ENCODE measurements around the gene CYP20A1.
A peak's percentile ranks its signal among the peaks of the same experiment; 100 is the strongest.
"Not testable (repeated sequence)": the region's sequence is repeated elsewhere in the genome, so short reads cannot be mapped to it uniquely, and the experiment has no call there.

CYP20A1 gene

GRCh38 chr2:203238704-203239526, at the start of gene CYP20A1:
Gene CYP20A1 (plus strand): TSS chr2:203239018. CDS start chr2:203239063, 45 bp downstream.
- peak; percentile 97 for DNase-seq

GRCh38 chr2:203190547-203190946, 48.3 kb upstream of the CYP20A1 start:
- not testable (repeated sequence) for DNase-seq

- not testable (repeated sequence) for DNase-seq
These were observed 47.8 kb upstream of the CYP20A1 start for GRCh38 chr2:203191026-203191425.

GRCh38 chr2:203191961-203192360, 46.9 kb upstream of the CYP20A1 start:
- DNase-seq = no peak

GRCh38 chr2:203195331-203196036, 43.3 kb upstream of the CYP20A1 start:
- no peak for DNase-seq

GRCh38 chr2:203200866-203201265, 38.0 kb upstream of the CYP20A1 start:
- DNase-seq = no peak

GRCh38 chr2:203201426-203201825, 37.4 kb upstream of the CYP20A1 start:
- no peak for DNase-seq

- no peak for DNase-seq
These were observed 29.3 kb upstream of the CYP20A1 start for GRCh38 chr2:203209538-203209937.

- peak; percentile 22 for DNase-seq
These were observed 13.3 kb upstream of the CYP20A1 start for GRCh38 chr2:203225423-203226039.

- not testable (repeated sequence) for DNase-seq
These were observed 9.1 kb upstream of the CYP20A1 start for GRCh38 chr2:203229674-203230073.

- no peak for DNase-seq
These were observed 1.2 kb upstream of the CYP20A1 start for GRCh38 chr2:203237346-203238238.

- DNase-seq = no peak
These were observed 520 bp upstream of the CYP20A1 start for GRCh38 chr2:203238292-203238703.

- no peak for DNase-seq
These were observed 1.7 kb downstream of the CYP20A1 start for GRCh38 chr2:203240491-203240890.

- no peak for DNase-seq
These were observed 3.7 kb downstream of the CYP20A1 start for GRCh38 chr2:203242518-203242917.

- DNase-seq = no peak
These were observed 7.8 kb downstream of the CYP20A1 start for GRCh38 chr2:203246646-203247045.

GRCh38 chr2:203252818-203253217, 14.0 kb downstream of the CYP20A1 start:
- DNase-seq = no peak

- DNase-seq = not testable (repeated sequence)
These were observed 14.7 kb downstream of the CYP20A1 start for GRCh38 chr2:203253422-203254095.

GRCh38 chr2:203261326-203262159, 22.7 kb downstream of the CYP20A1 start:
- no peak for DNase-seq

- no peak for DNase-seq
These were observed 40.5 kb downstream of the CYP20A1 start for GRCh38 chr2:203279288-203279687.

GRCh38 chr2:203280428-203281064, 41.7 kb downstream of the CYP20A1 start:
- DNase-seq = no peak

All from activated CD4-positive, alpha-beta T cell treated with anti-CD3 and anti-CD28 coated beads, Interleukin-2, amount 50 U/mL, for 1 hour (primary cell).